Astrocyte (in vitro differentiated cells and primary cell): ENCODE results near the gene ZW10. TPM values are rescaled to one million over a fixed set of nuclear protein-coding genes. Genes with fewer than 3 reads are reported as not detected.

Source experiments
- DNase-seq: peaks from one replicate; pipeline ENCODE4 v3.0.0-alpha.2; 2010; ENCODE audit warnings: low read depth
- FAIRE-seq: peaks from 2 replicates; lab custom pipeline; 2011; peaks lifted over from hg19 to GRCh38; lab: Jason Lieb, UNC
- H2AFZ ChIP-seq: 2 replicates; pipeline ENCODE4 v1.6.0; 2012; ENCODE audit warnings: low read depth, low read length, inconsistent platforms
- H3K27ac ChIP-seq: 2 replicates; pipeline ENCODE4 v1.5.1; 2011; ENCODE audit warnings: low read depth, low read length, inconsistent platforms
- H3K27me3 ChIP-seq: 2 replicates; pipeline ENCODE4 v1.6.0; 2011; ENCODE audit warnings: low read length, inconsistent platforms; ENCODE audit not compliant: insufficient read depth
- H3K36me3 ChIP-seq: 2 replicates; pipeline ENCODE4 v1.5.1; 2011; ENCODE audit warnings: low read length, inconsistent platforms; ENCODE audit not compliant: insufficient read depth
- H3K4me1 ChIP-seq: 2 replicates; pipeline ENCODE4 v1.5.1; 2011; ENCODE audit warnings: low read length, inconsistent platforms; ENCODE audit not compliant: insufficient read depth
- H3K4me2 ChIP-seq: 2 replicates; pipeline ENCODE4 v1.6.0; 2012; ENCODE audit warnings: low read length, inconsistent platforms
- H3K4me3 ChIP-seq: 2 replicates; pipeline ENCODE4 v1.5.1; 2011; ENCODE audit warnings: low read depth, mild to moderate bottlenecking, low read length, inconsistent platforms; ENCODE audit not compliant: insufficient read depth
- H3K79me2 ChIP-seq: 2 replicates; pipeline ENCODE4 v1.6.0; 2012; ENCODE audit warnings: mild to moderate bottlenecking, low read length, inconsistent platforms; ENCODE audit not compliant: insufficient read depth
- H3K9ac ChIP-seq: 2 replicates; pipeline ENCODE4 v1.6.0; 2012; ENCODE audit warnings: mild to moderate bottlenecking, low read length, inconsistent platforms
- H3K9me3 ChIP-seq: 2 replicates; pipeline ENCODE4 v1.5.1; 2012; ENCODE audit warnings: low read depth, mild to moderate bottlenecking, low read length, inconsistent platforms; ENCODE audit not compliant: insufficient read depth
- H4K20me1 ChIP-seq: 2 replicates; pipeline ENCODE4 v1.6.0; 2012; ENCODE audit warnings: low read length, inconsistent platforms; ENCODE audit not compliant: insufficient read depth
- H3K27ac Mint-ChIP-seq: one replicate; pipeline ENCODE4 v1.8.0; 2021; ENCODE audit warnings: mild to moderate bottlenecking, mixed read lengths; ENCODE audit not compliant: unreplicated experiment
- H3K27me3 Mint-ChIP-seq: one replicate; pipeline ENCODE4 v1.8.0; 2021; ENCODE audit warnings: low read depth, mixed read lengths; ENCODE audit not compliant: unreplicated experiment
- H3K36me3 Mint-ChIP-seq: one replicate; pipeline ENCODE4 v1.8.0; 2021; ENCODE audit warnings: low read depth, mixed read lengths; ENCODE audit not compliant: unreplicated experiment
- H3K4me1 Mint-ChIP-seq: one replicate; pipeline ENCODE4 v1.8.0; 2021; ENCODE audit warnings: low read depth, mixed read lengths; ENCODE audit not compliant: unreplicated experiment
- H3K4me3 Mint-ChIP-seq: one replicate; pipeline ENCODE4 v1.8.0; 2021; ENCODE audit warnings: mild to moderate bottlenecking, moderate library complexity, mixed read lengths; ENCODE audit not compliant: unreplicated experiment
- H3K9me3 Mint-ChIP-seq: one replicate; pipeline ENCODE4 v1.8.0; 2021; ENCODE audit warnings: mild to moderate bottlenecking, mixed read lengths; ENCODE audit not compliant: unreplicated experiment
- EZH2 ChIP-seq: IDR thresholded peaks from 2 replicates; pipeline ENCODE4 v1.6.1; 2012; ENCODE audit warnings: mild to moderate bottlenecking, low read length, inconsistent platforms; ENCODE audit not compliant: insufficient read depth
- total RNA-seq: library from RNA; stranded (reverse); gene quantifications from 2 replicates; pipeline ENCODE4 v1.2.1, GENCODE V29; 2021
- TF ChIP-seq, protein P1 (sequence below): IDR thresholded peaks from 2 replicates; pipeline ENCODE4 v1.5.1; 2011; ENCODE audit warnings: low read depth, mild to moderate bottlenecking, inconsistent platforms, low read length, moderate library complexity; ENCODE audit not compliant: insufficient read depth

ZW10 gene
- total RNA-seq, 1 donor from 2014 or later = 17.9 TPM

DNA sequence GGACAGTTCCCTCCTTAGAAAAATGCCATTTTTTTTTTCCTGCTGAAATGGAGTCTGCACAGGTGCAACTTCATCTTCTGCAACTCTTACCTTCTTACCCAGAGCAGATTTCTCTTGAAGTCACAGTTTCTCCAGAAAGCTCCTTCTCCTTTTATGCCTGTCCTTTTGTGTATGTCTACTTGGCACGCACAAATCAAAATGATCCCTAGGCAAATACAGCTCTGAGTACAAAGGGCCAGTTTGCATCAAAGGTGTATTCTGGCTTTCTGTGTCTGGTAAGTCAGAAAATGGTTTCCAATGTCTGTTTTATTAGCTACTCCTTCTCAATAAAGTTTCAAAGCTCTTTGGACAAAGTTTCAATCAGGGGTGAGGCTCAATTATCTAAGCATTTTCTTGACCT is 8.6 kb upstream of the ZW10 start:
- Mint-ChIP-seq H3K27me3 (peaks cover 7% of the 10 kb centered on the region), H3K36me3 (no peaks in the 10 kb centered on the region), H3K27ac (no peak overlapping the region), H3K4me1 (peaks cover 8% of the 10 kb centered on the region), H3K9me3 (no peaks in the 10 kb centered on the region), H3K4me3 (no peak overlapping the region)
- Histone ChIP-seq H3K27ac (no peak overlapping the region), H3K27me3 (peaks cover 8% of the 10 kb centered on the region), H3K36me3 (no peaks in the 10 kb centered on the region), H3K4me3 (no peak overlapping the region), H4K20me1 (no peaks in the 10 kb centered on the region), H2AFZ (no peak overlapping the region), H3K9me3 (no peaks in the 10 kb centered on the region), H3K79me2 (no peaks in the 10 kb centered on the region), H3K9ac (no peak overlapping the region), H3K4me2 (no peak overlapping the region), H3K4me1 (peaks cover 3% of the 10 kb centered on the region)
- no peak for FAIRE-seq
- no peak for DNase-seq
- TF ChIP-seq EZH2 = no peak
- TF ChIP-seq, protein P1, sequence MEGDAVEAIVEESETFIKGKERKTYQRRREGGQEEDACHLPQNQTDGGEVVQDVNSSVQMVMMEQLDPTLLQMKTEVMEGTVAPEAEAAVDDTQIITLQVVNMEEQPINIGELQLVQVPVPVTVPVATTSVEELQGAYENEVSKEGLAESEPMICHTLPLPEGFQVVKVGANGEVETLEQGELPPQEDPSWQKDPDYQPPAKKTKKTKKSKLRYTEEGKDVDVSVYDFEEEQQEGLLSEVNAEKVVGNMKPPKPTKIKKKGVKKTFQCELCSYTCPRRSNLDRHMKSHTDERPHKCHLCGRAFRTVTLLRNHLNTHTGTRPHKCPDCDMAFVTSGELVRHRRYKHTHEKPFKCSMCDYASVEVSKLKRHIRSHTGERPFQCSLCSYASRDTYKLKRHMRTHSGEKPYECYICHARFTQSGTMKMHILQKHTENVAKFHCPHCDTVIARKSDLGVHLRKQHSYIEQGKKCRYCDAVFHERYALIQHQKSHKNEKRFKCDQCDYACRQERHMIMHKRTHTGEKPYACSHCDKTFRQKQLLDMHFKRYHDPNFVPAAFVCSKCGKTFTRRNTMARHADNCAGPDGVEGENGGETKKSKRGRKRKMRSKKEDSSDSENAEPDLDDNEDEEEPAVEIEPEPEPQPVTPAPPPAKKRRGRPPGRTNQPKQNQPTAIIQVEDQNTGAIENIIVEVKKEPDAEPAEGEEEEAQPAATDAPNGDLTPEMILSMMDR = no peak

DNA sequence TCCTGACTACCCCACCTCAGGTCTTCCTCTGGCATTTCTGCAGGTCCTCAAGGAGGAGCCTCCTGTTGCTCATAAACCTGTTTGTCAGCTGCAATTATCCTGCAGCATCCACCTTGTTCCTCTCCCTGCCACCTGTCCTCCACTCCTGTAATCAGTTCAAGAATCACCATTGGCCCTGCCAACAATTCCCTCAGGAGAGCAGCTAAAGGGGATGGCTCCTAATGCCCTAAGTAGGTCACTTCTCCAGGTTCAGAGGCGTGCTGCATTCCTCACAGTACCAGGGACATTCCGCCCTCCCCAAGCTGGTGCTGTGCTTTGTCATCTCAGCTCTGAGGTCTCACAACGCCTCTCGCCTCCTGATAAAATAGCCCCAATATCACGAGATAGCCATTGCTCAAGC is 8.2 kb upstream of the ZW10 start:
- H3K27me3 ChIP-seq = peaks cover 8% of the 10 kb centered on the region
- no peak overlapping the region for H3K9ac ChIP-seq
- H3K79me2 ChIP-seq = no peaks in the 10 kb centered on the region
- no peak overlapping the region for H3K27ac ChIP-seq
- Mint-ChIP-seq H3K4me1 (peaks cover 8% of the 10 kb centered on the region), H3K9me3 (no peaks in the 10 kb centered on the region), H3K27me3 (peaks cover 7% of the 10 kb centered on the region), H3K4me3 (no peak overlapping the region), H3K27ac (no peak overlapping the region), H3K36me3 (no peaks in the 10 kb centered on the region)
- DNase-seq (no peak), FAIRE-seq (no peak)
- TF ChIP-seq, protein P1 = no peak
- TF ChIP-seq EZH2 = no peak
- H3K9me3 ChIP-seq = no peaks in the 10 kb centered on the region
- no peaks in the 10 kb centered on the region for H3K36me3 ChIP-seq
- no peaks in the 10 kb centered on the region for H4K20me1 ChIP-seq
- no peak overlapping the region for H3K4me3 ChIP-seq
- peaks cover 3% of the 10 kb centered on the region for H3K4me1 ChIP-seq
- no peak overlapping the region for H3K4me2 ChIP-seq
- no peak overlapping the region for H2AFZ ChIP-seq

DNA sequence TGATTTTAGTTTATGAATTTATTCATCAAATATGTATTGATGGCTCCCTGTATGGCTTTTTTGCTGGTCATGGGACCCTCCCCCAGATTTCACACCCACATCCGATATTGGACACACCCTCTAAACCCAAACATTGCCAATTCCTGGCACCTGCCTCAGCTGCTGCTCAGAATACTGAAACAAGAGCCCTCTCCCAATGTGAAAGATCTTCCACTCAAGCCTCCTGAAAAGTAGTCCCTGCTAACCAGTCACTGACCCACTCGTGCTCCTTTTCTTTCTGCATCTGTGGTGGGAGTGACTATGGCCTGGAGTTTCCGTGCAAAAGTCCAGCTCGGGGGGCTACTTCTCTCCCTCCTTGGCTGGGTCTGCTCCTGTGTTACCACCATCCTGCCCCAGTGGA is 6.0 kb upstream of the ZW10 start, which contains the start of gene CLDN25:
TSS of gene CLDN25 (plus strand) at position 301 of the 400 bp plus-strand sequence. CDS start at position 301, 0 bp downstream.
- H4K20me1 ChIP-seq = no peaks in the 10 kb centered on the region
- peaks cover 16% of the 10 kb centered on the region for H3K27me3 ChIP-seq
- no peak within 1 kb of the TSS for H3K4me2 ChIP-seq
- FAIRE-seq (no peak), DNase-seq (no peak)
- Mint-ChIP-seq H3K36me3 (no peaks in the 10 kb centered on the region), H3K9me3 (no peaks in the 10 kb centered on the region), H3K27me3 (peaks cover 7% of the 10 kb centered on the region), H3K4me1 (peaks cover 8% of the 10 kb centered on the region), H3K4me3 (no peak within 1 kb of the TSS), H3K27ac (peak within 1 kb of the TSS; percentile 42)
- no peak within 1 kb of the TSS for H3K4me3 ChIP-seq
- H3K9me3 ChIP-seq = no peaks in the 10 kb centered on the region
- H2AFZ ChIP-seq = no peak within 1 kb of the TSS
- no peak within 1 kb of the TSS for H3K27ac ChIP-seq
- H3K4me1 ChIP-seq = peaks cover 3% of the 10 kb centered on the region
- H3K79me2 ChIP-seq = no peaks in the 10 kb centered on the region
- H3K36me3 ChIP-seq = no peaks in the 10 kb centered on the region
- no peak within 1 kb of the TSS for H3K9ac ChIP-seq
- TF ChIP-seq, protein P1 = no peak
